SK-N-SH (cell line): ENCODE data around the gene RRM1.

Source experiments
- CHD2 ChIP-seq: fragments of 150-350 bp; IDR thresholded peaks from 2 replicates; pipeline ENCODE4 v1.6.1; 2018; ENCODE audit warnings: low read length; ENCODE audit not compliant: partially characterized antibody
- EZH2phosphoT487 ChIP-seq: fragments of 200-600 bp; sonication (generic); IDR thresholded peaks from 2 replicates; pipeline ENCODE4 v1.6.1; 2017; ENCODE audit warnings: low read depth, mixed run types, mild to moderate bottlenecking, antibody characterized with exemption, moderate library complexity, borderline replicate concordance
- FOXM1 ChIP-seq: IDR thresholded peaks from 2 replicates; pipeline ENCODE4 v1.4.0; 2012; ENCODE audit warnings: low read depth, mild to moderate bottlenecking
- MEF2A ChIP-seq: IDR thresholded peaks from 2 replicates; pipeline ENCODE4 v1.4.0; 2012; ENCODE audit warnings: low read depth, borderline replicate concordance
- POLR2AphosphoS5 ChIP-seq: IDR thresholded peaks from 2 replicates; pipeline ENCODE4 v1.6.1; 2012; ENCODE audit warnings: low read depth, low read length
- RAD21 ChIP-seq: IDR thresholded peaks from 2 replicates; pipeline ENCODE4 v1.6.1; 2012; ENCODE audit warnings: mild to moderate bottlenecking, low read length
- SIN3A ChIP-seq: IDR thresholded peaks from 2 replicates; pipeline ENCODE4 v1.6.1; 2012; ENCODE audit warnings: low read depth, mild to moderate bottlenecking, low read length, moderate library complexity, borderline replicate concordance
- TCF12 ChIP-seq: IDR thresholded peaks from 2 replicates; pipeline ENCODE4 v1.4.0; 2012
- ZBTB33 ChIP-seq: IDR thresholded peaks from 2 replicates; pipeline ENCODE4 v1.4.0; 2012; ENCODE audit warnings: low read depth, borderline replicate concordance
- TF ChIP-seq, protein P1 (sequence below): fragments of 200-600 bp; sonication (generic); IDR thresholded peaks from 2 replicates; pipeline ENCODE4 v1.6.1; 2017; ENCODE audit warnings: antibody characterized with exemption, mild to moderate bottlenecking, moderate library complexity

GRCh38 chr11:4065086-4065485 lies 29.5 kb upstream of the RRM1 start:
- TF ChIP-seq POLR2AphosphoS5 (no peak), MEF2A (no peak), RAD21 (no peak), CHD2 (no peak), TCF12 (no peak), EZH2phosphoT487 (no peak), FOXM1 (no peak), ZBTB33 (no peak), SIN3A (no peak)
- TF ChIP-seq, protein P1, sequence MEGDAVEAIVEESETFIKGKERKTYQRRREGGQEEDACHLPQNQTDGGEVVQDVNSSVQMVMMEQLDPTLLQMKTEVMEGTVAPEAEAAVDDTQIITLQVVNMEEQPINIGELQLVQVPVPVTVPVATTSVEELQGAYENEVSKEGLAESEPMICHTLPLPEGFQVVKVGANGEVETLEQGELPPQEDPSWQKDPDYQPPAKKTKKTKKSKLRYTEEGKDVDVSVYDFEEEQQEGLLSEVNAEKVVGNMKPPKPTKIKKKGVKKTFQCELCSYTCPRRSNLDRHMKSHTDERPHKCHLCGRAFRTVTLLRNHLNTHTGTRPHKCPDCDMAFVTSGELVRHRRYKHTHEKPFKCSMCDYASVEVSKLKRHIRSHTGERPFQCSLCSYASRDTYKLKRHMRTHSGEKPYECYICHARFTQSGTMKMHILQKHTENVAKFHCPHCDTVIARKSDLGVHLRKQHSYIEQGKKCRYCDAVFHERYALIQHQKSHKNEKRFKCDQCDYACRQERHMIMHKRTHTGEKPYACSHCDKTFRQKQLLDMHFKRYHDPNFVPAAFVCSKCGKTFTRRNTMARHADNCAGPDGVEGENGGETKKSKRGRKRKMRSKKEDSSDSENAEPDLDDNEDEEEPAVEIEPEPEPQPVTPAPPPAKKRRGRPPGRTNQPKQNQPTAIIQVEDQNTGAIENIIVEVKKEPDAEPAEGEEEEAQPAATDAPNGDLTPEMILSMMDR: no peak
